Astrocyte (in vitro differentiated cells and primary cell): ENCODE data around the gene HNRNPL.
"Not testable (repeated sequence)": the region's sequence is repeated elsewhere in the genome, so short reads cannot be mapped to it uniquely, and the experiment has no call there.

Experiments
- CTCF ChIP-seq: IDR thresholded peaks from 2 replicates; pipeline ENCODE4 v1.5.1; 2011; ENCODE audit warnings: low read depth, mild to moderate bottlenecking, inconsistent platforms, low read length, moderate library complexity; ENCODE audit not compliant: insufficient read depth
- EZH2 ChIP-seq: IDR thresholded peaks from 2 replicates; pipeline ENCODE4 v1.6.1; 2012; ENCODE audit warnings: mild to moderate bottlenecking, low read length, inconsistent platforms; ENCODE audit not compliant: insufficient read depth

DNA sequence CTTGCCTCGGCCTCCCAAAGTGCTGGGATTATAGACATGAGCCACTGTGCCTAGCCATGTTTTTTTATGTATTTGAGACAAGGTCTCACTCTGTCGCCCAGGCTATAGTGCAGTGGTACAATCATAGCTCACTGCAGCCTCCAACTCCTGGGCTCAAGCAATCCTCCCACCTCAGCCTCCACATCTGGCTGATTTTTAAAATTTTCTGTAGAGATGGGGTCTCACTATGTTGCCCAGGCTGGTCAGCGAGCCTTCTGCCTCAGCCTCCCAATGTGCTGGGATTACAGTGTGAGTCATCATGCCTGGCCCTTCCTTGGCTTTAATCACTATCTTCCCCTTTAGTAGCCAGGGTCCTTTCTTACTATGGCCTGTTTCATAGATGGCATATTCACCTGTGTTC lies 34.9 kb upstream of the HNRNPL start:
- TF ChIP-seq CTCF, EZH2: not testable (repeated sequence)
